Stimulated activated CD8-positive, alpha-beta memory T cell treated with anti-CD3 and anti-CD28 coated beads, Interleukin-15, amount 100 ng/mL, for 4 hours (primary cell): ENCODE data around the gene USP36.

ENCODE experiments used
- DNase-seq, 2 donors: peaks; one replicate each; pipeline ENCODE4 v3.0.0-alpha.2; 2020; ENCODE audit warnings: low read depth in 2 of 2

The USP36 gene

DNA sequence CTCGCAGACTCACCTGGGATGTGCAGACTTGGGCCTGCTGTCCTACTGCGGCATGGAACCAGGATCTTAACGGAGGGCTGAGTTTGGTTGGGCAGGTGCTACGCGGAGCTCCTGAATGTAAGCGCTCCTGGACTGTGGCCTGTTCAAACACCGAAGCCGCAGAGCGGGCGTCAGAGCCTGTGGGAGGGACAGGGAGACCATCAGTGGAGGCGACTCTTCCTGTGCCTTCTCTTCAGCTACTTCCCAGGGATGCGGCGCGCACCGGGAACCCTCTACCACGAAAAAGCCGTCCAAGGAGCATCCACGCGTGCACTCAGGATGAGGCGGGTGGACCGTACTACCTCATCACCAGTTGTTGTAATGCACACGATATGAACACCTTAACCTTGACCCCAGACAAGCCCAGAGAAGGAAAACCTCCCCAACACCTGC, 2.0 kb downstream of the USP36 start:
- DNase-seq, result no peak

DNA sequence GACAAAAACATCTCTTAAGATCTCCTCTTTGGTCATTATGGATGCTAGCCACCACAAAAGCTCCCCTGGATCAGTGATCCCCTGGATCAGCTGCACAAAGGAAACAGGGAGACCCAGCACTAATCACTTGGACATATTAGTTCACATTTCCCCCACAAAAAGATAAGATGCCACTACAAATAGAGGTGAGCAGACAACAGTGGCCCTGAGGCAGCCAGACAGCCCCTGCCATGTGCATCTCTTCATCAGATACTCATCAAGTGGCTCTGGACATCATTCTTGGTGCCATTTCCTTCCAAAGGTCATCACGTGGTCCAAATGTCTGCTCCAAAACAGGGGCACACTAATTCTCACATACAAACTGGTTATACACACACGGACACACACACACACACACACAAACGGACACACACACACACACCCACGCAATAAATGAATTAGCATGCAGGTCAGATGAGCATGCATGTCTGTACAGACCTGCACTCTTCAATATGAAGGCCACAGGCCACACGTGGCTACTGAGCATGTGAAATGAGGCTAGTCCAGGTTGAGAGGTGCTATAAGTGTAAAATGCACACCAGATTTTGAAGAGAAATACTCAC, 4.1 kb downstream of the USP36 start:
- DNase-seq, result no peak

DNA sequence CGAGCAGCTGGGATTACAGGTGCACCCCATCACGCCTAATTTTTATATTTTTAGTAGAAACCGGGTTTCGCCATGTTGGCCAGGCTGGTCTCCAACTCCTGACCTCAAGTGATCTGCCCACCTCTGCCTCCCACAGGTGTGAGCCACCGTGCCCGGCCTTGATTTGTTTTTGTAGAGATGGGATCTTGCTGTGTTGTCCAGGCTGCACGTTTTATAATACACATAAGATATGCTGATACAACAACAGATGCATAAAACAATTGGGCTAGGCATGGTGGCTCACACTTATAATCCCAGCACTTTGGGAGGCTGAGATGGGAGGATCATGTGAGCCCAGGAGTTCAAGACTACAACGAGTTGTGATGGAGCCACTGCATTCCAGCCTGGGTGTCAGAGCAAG, 6.0 kb downstream of the USP36 start:
- DNase-seq, result no peak

DNA sequence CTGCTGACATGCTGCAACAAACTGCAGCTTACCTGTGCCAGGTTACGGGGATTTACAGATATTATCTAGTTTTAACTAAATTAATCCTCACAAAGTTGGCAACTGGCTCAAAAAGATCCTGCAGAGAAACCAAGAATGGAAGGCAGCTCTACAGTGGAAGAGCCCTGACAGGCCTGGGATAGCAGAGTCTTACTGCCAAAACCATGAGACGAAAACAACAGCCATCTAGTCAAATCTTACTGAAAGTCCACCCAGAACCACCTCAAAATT, 8.1 kb downstream of the USP36 start:
- no peak for DNase-seq

DNA sequence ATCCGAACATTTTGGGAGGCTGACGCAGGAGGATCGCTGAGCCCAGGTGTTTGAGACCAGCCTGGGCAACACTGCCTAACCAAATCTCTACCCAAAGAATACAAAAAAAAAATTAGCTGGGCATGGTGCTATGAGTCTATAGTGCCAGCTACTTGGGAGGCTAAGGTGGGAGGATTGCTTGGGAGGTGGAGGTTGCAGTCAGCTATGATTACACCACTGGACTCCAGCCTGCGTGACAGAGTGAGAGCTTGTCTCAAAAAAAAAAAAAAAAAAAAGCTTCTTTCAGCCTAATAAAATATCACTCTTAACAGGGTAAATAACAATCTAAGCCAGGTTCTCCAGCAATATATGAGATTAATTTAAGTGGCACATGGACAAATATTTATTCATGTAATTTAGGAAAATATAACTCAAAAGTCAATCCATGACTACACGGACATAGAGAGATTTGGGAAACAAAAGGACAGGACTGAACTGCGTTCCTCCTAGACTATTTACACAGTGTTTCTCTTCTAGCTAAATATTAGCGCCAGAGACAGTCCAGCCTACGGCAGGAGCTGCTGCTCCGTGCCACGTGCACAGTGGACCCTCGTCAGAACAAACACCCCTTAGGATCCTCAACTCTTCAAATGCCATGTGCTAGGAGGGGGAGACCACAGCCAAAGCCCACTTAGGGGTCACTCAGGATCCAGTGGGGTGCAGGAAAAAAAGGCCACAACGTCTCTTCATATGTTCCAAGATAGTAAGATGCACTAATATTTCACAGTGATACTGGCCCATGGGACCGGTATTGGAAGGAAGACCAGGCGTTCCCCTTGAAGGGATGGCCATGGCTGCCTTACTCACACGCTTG, 8.7 kb downstream of the USP36 start:
- DNase-seq, result no peak

DNA sequence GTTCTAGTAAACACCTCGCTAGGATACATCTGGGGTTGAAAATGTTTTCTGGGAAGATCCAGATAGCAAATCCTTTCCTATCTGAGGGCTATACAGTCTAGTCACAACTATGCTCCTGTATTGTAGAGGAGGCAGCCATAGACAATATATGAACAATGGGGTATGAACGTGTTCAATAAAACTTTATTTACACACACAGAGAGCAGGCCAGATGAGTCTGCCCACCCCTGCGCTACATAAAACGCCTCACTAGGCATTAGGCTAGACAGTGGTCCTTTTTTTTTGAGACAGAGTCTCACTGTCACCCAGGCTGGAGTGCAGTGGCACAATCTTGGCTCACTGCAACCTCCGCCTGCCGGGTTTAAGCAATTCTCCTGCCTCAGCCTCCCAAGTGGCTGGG, 11.1 kb downstream of the USP36 start:
- DNase-seq, result no peak

DNA sequence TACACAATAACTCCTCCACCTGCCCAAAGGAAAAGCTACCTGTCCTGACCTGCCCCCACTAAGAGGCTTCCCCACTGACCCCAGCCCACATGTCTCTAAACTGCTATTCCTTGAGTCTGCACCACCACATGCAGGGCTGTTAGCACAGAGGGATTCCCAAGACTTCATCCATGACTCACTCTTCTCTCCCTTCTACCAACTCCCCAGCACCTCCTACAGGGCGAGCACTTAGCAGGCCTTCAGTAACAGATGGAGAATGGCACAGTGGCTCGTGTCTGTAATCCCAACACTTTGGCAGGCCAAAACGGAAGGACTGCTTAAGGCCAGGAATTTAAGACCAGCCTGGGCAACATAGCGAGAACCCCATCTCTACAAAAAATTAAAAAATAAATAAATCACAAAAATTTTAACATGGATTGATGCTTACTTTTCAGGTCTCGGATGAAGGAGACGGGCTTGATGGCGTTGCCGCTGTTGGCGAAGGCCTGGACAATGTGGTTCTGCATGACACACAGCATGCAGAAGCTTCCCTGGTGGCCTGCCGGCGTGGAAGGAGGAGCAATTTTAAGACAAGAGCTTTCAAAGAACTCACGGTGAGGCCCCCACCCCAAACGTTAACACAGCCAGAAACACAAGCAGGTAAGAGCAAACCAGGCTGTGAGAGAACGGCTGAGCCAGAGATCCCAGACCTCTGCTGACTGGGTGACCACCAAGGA, 12.0 kb downstream of the USP36 start:
- no peak for DNase-seq

DNA sequence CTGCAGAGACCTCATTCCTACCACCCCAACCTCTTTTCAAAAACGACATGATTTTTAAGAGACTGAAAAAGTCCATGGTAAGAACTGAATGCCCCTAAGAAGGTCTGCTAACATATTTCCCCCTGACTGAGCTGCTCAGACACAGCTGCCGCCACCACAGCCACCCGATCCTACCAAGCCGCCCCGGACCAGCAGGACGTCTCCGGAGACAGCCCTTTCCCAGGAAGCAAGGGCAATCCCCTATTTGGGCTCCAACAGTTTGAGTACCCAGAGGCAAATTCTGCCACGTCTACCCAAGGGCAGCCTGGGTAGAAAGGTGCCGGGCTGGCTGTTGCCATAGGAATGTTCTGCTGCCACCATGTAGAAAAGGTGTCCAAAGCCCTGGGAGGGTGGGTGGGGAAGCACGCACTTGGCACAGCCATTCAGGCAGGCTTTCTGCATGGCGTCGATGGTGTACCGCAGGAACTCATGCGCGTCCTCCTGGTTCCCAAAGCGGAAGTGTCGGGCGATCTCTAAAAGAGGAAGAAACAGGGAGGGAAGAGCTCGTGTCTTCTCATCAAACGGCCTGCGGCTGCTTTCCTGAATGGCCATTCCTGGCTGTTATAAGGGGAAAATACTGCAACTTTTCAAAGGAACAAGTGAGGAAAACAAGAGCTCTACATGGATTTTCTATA, 13.6 kb downstream of the USP36 start:
- no peak for DNase-seq

DNA sequence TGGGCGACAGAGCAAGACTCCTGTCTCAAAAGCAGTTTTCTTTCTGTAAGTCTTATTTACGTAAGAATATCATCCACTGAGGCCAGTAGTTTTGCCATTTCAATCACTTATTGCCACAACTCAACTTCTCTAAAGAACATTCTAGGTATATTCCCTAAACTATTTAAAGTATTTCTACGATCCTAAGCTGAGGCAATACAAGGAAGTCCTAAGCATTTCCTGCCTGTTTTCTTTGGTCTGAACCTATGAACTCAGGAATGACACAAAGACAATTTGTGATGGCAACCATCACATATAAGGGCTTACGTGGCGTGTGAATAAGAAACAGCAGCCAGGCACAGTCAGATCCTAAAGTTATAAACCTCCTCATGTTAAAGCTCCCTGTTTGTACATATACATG, 14.2 kb downstream of the USP36 start:
- no peak for DNase-seq

DNA sequence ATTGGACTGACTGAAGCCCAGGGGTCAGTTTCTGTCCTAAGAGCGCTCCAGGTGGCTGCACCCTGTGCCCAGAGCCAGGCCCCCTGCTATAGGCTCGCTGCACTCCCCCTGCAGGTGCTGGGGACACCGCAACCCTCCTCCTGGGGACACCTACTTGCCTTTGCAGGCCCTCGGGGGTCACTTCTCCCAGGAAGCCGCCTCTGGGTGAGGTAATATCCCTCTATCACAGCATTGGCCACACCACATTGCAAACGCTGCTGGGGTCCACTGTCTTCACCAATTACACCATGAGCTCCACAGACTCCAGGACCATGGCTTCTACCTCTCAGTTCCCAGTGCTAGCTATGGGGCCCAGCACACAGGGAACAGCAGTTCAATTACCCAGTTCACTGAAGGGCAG, 14.9 kb downstream of the USP36 start:
- no peak for DNase-seq

DNA sequence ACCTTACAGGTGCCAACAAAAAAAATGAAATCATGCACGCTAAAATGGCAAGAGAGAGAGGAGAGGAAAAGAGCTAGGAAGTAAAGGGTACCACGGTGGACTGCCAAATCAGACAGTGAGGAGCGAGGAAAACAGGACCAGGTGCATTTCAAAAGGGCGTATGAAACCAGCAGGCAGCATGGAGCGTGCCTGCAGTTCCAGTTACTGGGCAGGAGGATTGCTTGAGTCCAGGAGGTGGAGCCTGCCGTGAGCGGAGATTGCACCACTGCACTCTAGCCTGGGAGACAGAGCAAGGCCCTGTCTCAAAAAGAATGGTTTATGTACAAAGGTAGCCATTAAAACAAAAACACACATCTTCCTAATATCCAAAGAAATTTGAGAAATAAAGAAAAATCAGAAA, 16.4 kb downstream of the USP36 start:
- no peak for DNase-seq

DNA sequence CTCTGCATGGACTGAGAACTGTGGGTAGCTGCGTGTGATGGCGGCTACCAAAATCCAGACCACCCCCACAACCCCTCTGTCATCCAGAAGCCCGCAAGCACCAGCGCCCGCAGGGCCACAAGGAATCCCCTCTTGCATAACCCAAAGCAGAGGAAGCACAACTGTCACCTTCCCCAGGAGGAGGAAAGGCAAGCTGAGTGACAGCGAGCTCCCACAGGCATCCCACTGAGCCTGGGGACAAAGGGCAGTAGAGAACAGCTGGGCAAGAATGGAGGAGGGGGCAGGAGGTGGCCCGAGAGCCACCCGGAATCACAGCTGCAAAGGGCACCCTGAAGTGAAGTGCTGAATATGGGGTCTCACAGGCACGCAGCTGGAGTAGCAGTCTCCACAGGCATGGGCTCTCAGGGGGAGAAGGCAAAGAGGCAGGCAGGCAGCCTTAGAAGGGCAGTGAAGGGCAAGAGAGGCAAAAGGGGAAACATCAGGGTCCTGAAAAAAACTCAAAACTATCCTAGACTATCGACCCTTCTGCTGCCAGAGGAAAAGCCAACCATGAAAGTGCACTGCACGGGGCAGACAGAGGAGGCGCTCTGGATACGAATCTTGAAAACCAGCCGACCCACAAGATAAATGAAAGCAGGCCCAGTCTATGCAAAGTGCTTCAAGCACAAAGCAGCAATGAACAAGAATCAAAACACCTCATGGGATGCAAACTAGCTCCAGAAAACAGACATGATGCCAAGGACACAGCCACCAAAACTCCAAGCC, 17.1 kb downstream of the USP36 start:
- no peak for DNase-seq

DNA sequence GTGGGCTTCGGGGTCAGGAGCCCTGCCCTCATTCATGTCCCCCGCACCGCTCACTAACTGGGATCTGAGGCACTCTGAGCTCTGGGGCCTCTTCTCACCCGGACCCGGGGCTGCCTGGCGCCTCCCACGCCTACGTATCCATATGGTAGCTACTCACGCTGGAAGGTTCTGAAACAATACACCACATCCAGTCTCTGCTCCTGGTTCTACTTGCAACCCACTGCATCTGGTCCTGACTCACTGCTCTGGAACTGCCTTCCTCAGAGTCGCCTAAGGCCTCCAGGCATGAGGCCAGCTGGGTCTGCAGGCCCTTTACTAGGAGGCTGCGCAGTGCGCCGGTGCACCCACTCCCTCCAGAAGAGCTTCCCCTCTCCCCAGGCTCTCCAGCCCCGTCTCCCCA, 18.1 kb downstream of the USP36 start:
- DNase-seq, result no peak

DNA sequence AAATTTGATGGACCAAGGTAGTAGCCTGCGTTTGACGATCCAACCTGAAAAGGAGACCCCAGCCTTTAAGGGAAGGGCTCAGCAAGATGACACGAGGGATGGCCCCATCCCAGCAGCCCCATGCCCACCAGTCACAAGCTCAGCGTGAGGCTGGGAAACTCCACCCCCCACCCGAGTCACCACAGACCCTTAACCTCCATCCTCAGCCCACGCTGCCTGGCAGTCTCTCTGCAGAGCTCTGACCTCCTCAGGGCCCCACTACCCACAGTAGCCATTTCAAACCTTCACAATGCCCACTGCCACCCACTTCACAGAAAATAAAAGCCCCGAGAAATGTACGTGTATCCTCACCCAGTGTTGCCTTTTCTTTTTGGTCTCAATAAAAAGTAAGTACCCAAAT, 18.7 kb downstream of the USP36 start:
- no peak for DNase-seq

DNA sequence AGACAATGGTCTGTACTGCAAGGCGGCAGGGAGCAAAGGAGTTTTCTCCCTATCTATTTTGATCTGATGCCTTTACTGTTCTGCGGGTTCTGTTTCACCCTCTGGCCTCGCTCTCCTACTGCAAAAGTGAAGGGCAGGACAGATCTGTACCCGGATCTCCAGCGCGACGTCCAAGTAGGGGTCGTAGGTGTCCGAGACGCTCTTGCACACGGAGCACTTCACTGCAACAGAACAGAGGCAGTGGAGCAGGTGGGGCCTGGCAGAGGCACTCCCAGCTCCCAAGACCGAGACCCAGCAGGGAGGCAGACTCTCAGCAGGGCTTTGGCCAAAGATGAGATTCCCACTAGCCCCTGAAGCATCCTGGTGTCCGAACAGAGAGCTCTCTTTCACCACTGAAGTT, 19.8 kb downstream of the USP36 start:
- DNase-seq, result no peak

DNA sequence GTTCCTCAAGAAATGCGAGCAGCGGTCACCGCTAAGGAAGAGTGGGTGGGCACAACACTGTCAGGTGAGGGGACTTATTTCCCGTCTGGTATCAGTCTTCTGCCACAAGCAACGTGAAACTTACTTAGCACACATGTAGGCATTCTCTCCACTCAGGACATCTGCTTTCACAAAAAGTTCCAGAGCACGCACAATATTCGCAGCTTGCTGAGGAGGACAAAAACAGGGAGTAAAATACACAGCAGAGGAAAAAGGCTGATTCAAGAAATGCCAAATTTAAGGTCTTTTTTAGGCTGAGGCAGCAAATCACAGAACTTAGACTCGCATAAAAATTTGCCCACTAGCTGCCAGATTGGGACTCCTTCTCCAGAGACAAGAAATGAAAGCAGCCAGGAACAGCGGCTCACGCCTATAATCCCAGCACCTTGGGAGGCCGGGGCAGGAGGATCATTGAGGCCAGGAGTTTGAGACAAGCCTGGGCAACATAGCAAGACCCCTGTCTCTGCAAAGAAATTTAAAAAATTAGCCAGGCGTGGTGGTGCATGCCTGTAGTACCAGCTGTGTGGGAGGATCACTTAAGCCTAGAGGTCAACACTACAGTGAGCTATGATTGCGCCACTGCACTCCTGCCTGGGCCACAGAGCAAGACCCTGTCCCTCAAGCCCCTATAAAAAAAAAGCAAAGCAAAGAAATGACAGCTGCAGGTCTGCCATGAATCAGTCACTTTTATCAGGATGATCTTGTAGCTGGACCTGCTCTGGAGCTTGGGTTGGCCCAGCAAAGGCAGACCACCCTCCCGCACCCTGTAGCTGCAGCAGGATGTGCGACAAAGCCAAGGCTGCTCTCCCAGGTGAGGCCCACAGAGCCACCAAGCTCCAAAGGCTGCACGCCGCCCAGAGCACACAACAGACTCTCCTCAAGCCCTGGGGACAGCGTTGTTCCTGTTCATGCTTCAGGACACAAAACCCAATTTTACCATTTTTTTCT, 20.5 kb downstream of the USP36 start:
- no peak for DNase-seq

DNA sequence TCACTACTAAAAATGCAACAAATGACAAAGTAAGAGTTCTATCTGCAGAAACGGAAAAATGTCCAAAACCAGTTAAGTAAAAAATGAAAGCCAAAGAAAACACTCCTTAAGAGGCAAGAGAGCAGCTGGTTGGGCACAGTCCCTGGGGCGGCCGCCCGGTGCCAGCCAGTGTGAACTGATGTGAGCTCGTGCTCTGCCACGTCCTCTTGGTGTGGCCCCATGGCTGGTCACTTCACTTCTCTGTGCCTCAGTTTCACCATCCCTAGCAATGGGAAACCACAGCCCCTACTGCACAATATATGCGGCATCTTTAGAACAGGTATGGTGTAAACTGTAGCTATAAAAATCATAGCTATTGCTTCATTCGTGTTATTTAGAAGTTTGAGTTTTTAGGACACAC, 21.2 kb downstream of the USP36 start:
- no peak for DNase-seq

DNA sequence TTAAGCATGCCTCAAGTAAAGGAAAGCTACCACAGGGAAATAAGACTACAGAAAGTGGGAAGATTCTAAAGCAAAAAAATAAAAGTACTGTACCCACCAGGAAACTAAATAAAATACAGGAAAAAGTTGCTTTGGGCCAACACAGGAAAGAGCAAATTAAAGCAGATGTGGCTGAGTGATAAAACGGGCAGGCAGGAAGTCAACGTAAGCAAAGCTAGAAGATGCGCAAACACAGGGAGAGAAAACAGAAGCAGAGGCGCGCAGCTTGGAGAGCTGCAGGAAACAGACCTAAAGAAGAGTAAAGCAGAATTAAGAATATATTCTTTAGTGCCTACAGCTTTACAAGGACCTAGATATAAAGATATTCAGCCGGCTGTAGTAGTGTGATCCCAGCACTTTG, 21.7 kb downstream of the USP36 start:
- no peak for DNase-seq

DNA sequence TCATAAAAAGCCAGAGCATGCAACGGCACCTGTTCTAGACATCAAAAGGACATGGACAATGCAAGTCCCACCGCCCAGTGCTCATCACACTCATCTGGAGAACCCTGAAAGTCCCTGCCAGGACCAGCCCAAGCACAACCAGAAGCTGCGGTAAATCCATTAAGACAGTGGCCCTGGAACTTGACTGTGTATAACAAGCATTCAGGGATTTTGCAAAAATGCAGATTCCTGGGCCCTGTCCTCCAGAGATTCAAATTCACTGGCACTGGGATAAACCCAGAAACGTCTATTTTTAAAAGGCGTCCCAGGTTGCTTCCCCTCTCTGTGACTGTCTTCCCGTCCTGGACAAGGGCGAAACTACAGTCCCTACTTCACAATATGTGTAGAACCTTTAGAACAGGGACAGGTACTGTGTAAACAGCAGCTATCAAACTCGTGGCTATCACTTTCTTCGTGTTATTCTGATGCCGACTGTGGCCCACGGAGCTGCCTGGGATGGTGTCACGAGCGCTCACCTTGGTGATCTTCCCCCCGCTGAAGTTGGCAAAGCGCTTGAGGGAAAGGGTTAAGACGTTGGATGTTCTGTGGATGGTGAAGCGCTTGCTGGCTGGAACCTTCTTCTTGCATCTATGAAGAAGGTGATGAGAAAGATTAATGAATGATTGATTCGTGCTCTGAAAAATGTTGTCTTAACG, 22.3 kb downstream of the USP36 start:
- no peak for DNase-seq

DNA sequence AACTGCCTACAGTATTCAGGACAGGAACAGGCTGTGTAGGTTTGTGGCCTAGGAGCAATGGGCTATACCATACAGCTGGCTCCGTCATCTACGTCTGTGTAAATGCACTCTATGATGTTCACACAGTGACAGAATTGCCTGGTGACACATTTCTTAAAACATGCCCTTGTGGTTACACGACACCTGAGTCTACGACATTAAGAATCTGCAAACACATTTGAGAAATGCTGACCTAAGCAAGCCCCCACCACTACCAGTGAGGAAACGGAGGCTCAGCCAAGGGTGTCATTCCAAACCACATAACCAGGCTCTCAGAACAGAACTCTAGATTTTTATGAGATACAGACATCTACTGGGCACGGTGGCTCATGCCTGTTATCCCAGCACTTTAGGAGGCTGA, 23.5 kb downstream of the USP36 start:
- peak; percentile 36 to 43 for DNase-seq
